Liver (tissue), 9 donors: ENCODE data around the gene LGR6. TPM values are rescaled to one million over a fixed set of nuclear protein-coding genes. Genes with fewer than 3 reads are reported as not detected.

ENCODE experiments used
- DNase-seq: peaks from one replicate; pipeline ENCODE4 v3.0.0-alpha.2; 2017; ENCODE audit warnings: low spot score
- H3K27ac ChIP-seq, 2 donors: one replicate each; pipeline ENCODE4 v1.7.0; 2013; ENCODE audit warnings: inconsistent platforms in 2 of 2, low read length in 2 of 2, control low read depth in 1 of 2, low read depth in 1 of 2, mild to moderate bottlenecking in 1 of 2
- H3K27me3 ChIP-seq, 4 donors: one replicate each; pipeline versions ENCODE4 v1.6.1 to v1.7.0; 2013; ENCODE audit warnings: low read length in 3 of 4, inconsistent platforms in 1 of 4, mild to moderate bottlenecking in 1 of 4, moderate library complexity in 1 of 4; ENCODE audit not compliant: control insufficient read depth in 4 of 4, insufficient read depth in 4 of 4
- H3K36me3 ChIP-seq, 4 donors: one replicate each; pipeline versions ENCODE4 v1.6.1 to v1.7.0; 2013; ENCODE audit warnings: low read length in 3 of 4, mild to moderate bottlenecking in 3 of 4, low read depth in 1 of 4, moderate library complexity in 1 of 4; ENCODE audit not compliant: control insufficient read depth in 4 of 4, insufficient read depth in 3 of 4
- H3K4me1 ChIP-seq, 4 donors: one replicate each; pipeline versions ENCODE4 v1.6.1 to v1.7.0; 2013; ENCODE audit warnings: low read length in 3 of 4, mild to moderate bottlenecking in 3 of 4, moderate library complexity in 1 of 4; ENCODE audit not compliant: control insufficient read depth in 4 of 4, insufficient read depth in 4 of 4
- H3K4me3 ChIP-seq, 3 donors: one replicate each; pipeline versions ENCODE4 v1.6.1 to v1.7.0; 2013; ENCODE audit warnings: low read length in 3 of 3, control low read depth in 1 of 3, low read depth in 1 of 3, mild to moderate bottlenecking in 1 of 3
- H3K9ac ChIP-seq, 2 donors: one replicate each; pipeline ENCODE4 v1.7.0; 2013; ENCODE audit warnings: low read length in 2 of 2, mild to moderate bottlenecking in 2 of 2, moderate library complexity in 2 of 2, control low read depth in 1 of 2, low read depth in 1 of 2
- H3K9me3 ChIP-seq, 4 donors: one replicate each; pipeline versions ENCODE4 v1.6.1 to v1.7.0; 2013; ENCODE audit warnings: low read length in 3 of 4; ENCODE audit not compliant: control insufficient read depth in 4 of 4
- ATF3 ChIP-seq: IDR thresholded peaks from 2 replicates; pipeline ENCODE4 v1.6.1; 2016; ENCODE audit warnings: antibody characterized with exemption
- CTCF ChIP-seq: fragments of 150-350 bp; IDR thresholded peaks from 2 replicates; pipeline ENCODE4 v1.5.1; 2017; ENCODE audit warnings: improper control_type of control experiment, low read depth, low read length; ENCODE audit not compliant: missing input control
- EGR1 ChIP-seq, 2 donors: IDR thresholded peaks; 2 replicates each; pipeline ENCODE4 v1.6.1; 2016 to 2018; ENCODE audit warnings: antibody characterized with exemption in 2 of 2, low read depth in 2 of 2
- FOXA1 ChIP-seq: IDR thresholded peaks from 2 replicates; pipeline ENCODE4 v1.6.1; 2016; ENCODE audit warnings: antibody characterized with exemption
- FOXA2 ChIP-seq: IDR thresholded peaks from 2 replicates; pipeline ENCODE4 v1.6.1; 2016; ENCODE audit warnings: antibody characterized with exemption
- GABPA ChIP-seq, 2 donors: IDR thresholded peaks in 1 of 2; conservative IDR thresholded peaks in 1 of 2; 2 replicates each; pipeline ENCODE4 v1.6.1; 2016; ENCODE audit warnings: antibody characterized with exemption in 2 of 2, mild to moderate bottlenecking in 1 of 2, moderate library complexity in 1 of 2
- HNF4A ChIP-seq, 2 donors: conservative IDR thresholded peaks; 2 replicates each; pipeline ENCODE4 v1.6.1; 2016; ENCODE audit warnings: antibody characterized with exemption in 2 of 2, mild to moderate bottlenecking in 2 of 2
- HNF4G ChIP-seq: IDR thresholded peaks from 2 replicates; pipeline ENCODE4 v1.6.1; 2016; ENCODE audit warnings: antibody characterized with exemption
- JUND ChIP-seq, 2 donors: IDR thresholded peaks; 2 replicates each; pipeline ENCODE4 v1.6.1; 2016; ENCODE audit warnings: antibody characterized with exemption in 2 of 2
- MAX ChIP-seq: IDR thresholded peaks from 2 replicates; pipeline ENCODE4 v1.6.1; 2016; ENCODE audit warnings: antibody characterized with exemption
- NR2F2 ChIP-seq: IDR thresholded peaks from 2 replicates; pipeline ENCODE4 v1.6.1; 2016; ENCODE audit warnings: antibody characterized with exemption
- RAD21 ChIP-seq, 2 donors: IDR thresholded peaks; 2 replicates each; pipeline ENCODE4 v1.6.1; 2016; ENCODE audit warnings: antibody characterized with exemption in 2 of 2, mild to moderate bottlenecking in 2 of 2
- REST ChIP-seq: IDR thresholded peaks from 2 replicates; pipeline ENCODE4 v1.6.1; 2016; ENCODE audit warnings: antibody characterized with exemption, mild to moderate bottlenecking
- RXRA ChIP-seq, 2 donors: IDR thresholded peaks; 2 replicates each; pipeline ENCODE4 v1.6.1; 2017 to 2018; ENCODE audit warnings: antibody characterized with exemption in 2 of 2, mild to moderate bottlenecking in 1 of 2
- SP1 ChIP-seq: IDR thresholded peaks from 2 replicates; pipeline ENCODE4 v1.6.1; 2018; ENCODE audit warnings: antibody characterized with exemption, mild to moderate bottlenecking
- TAF1 ChIP-seq: conservative IDR thresholded peaks from 2 replicates; pipeline ENCODE4 v1.6.1; 2016; ENCODE audit warnings: antibody characterized with exemption, mild to moderate bottlenecking
- YY1 ChIP-seq: IDR thresholded peaks from 2 replicates; pipeline ENCODE4 v1.6.1; 2016; ENCODE audit warnings: antibody characterized with exemption, mild to moderate bottlenecking
- ZBTB33 ChIP-seq: IDR thresholded peaks from 2 replicates; pipeline ENCODE4 v1.6.1; 2016; ENCODE audit warnings: antibody characterized with exemption
- WGBS: extraction: QIAGEN DNeasy Blood & Tissue Kit; methylation state at CpG from one replicate; pipeline ENCODE4 v1.1.7; 2013; 5-methylcytosine and 5-hydroxymethylcytosine counted together
- polyA plus RNA-seq, 2 donors: library from polyadenylated mRNA; stranded (reverse) in 1 of 2; unstranded in 1 of 2; fragments of 200-250 nt in 1 of 2; fragments of >200 nt in 1 of 2; fragmentation: Nextera tagmentation in 1 of 2; extraction: Ambion mirVana in 1 of 2; gene quantifications; one replicate each; pipeline versions ENCODE4 v1.2.1 to v1.2.3, GENCODE V29; 2013 to 2015
- total RNA-seq, 2 donors: library from RNA; depleted of rRNA; stranded (reverse); fragments of >200 nt; gene quantifications; one replicate each; pipeline ENCODE4 v1.2.3, GENCODE V29; 2014
- donor health status: healthy.
- donor health status: healthy.
- donor health status: healthy.
- donor health status: healthy.
- donor health status: healthy.

LGR6 gene
- total and polyA plus RNA-seq, 4 donors: 0.05 to 1.2 (median 0.75) TPM

GRCh38 chr1:202279806-202280205 lies 86.2 kb downstream of the LGR6 start:
- no peak for DNase-seq
- Histone ChIP-seq H3K9ac (no peak overlapping the region), H3K4me3 (no peak overlapping the region), H3K9me3 (no peaks in the 10 kb centered on the region), H3K4me1 (peaks cover 0 to 6% (median 0%) of the 10 kb centered on the region in 4 donors), H3K36me3 (no peaks in the 10 kb centered on the region), H3K27me3 (peaks cover 0 to 4% (median 0%) of the 10 kb centered on the region in 4 donors), H3K27ac (no peak overlapping the region)
- WGBS: 87% methylated on average over 2 of the region's 2 CpGs
- no peak for TF ChIP-seq ZBTB33
- no peak for TF ChIP-seq HNF4A (conservative IDR thresholded peaks at IDR 0.05)
- no peak for TF ChIP-seq GABPA (IDR thresholded peaks at IDR 0.05 in 1 of 2, conservative IDR thresholded peaks at IDR 0.05 in 1 of 2)
- TF ChIP-seq ATF3: no peak
- no peak for TF ChIP-seq SP1
- TF ChIP-seq HNF4G: no peak
- no peak for TF ChIP-seq FOXA2
- no peak for TF ChIP-seq TAF1
- TF ChIP-seq YY1: no peak

- no peaks in the 10 kb centered on the region for H3K9me3 ChIP-seq
- no peak overlapping the region for H3K9ac ChIP-seq
- H3K36me3 ChIP-seq: no peaks in the 10 kb centered on the region
- no peak for DNase-seq
- no peak for TF ChIP-seq EGR1 (IDR thresholded peaks at IDR 0.05; ENCODE audit: low read depth in 2 of 2)
- no peak for TF ChIP-seq FOXA2
- no peak for TF ChIP-seq HNF4G
- TF ChIP-seq FOXA1: no peak
- TF ChIP-seq YY1: no peak
- TF ChIP-seq GABPA (IDR thresholded peaks at IDR 0.05 in 1 of 2, conservative IDR thresholded peaks at IDR 0.05 in 1 of 2): no peak
- TF ChIP-seq ZBTB33: no peak
- TF ChIP-seq CTCF: no peak
- TF ChIP-seq MAX: no peak
- no peak for TF ChIP-seq RAD21 (IDR thresholded peaks at IDR 0.05)
- TF ChIP-seq JUND (IDR thresholded peaks at IDR 0.05): no peak
- no peak for TF ChIP-seq RXRA (IDR thresholded peaks at IDR 0.05)
- no peak for TF ChIP-seq TAF1
- no peak for TF ChIP-seq SP1
- TF ChIP-seq NR2F2: no peak
- TF ChIP-seq HNF4A (conservative IDR thresholded peaks at IDR 0.05): no peak
- no peak for TF ChIP-seq REST
- no peak for TF ChIP-seq ATF3
- peaks cover 0 to 6% (median 0%) of the 10 kb centered on the region in 4 donors for H3K4me1 ChIP-seq
- no peak overlapping the region for H3K27ac ChIP-seq
- WGBS: 85% methylated on average over 7 of the region's 7 CpGs
- peaks cover 0 to 4% (median 0%) of the 10 kb centered on the region in 4 donors for H3K27me3 ChIP-seq
- H3K4me3 ChIP-seq: no peak overlapping the region
These were observed 87.0 kb downstream of the LGR6 start for GRCh38 chr1:202280595-202280994.
